ENCODE measurements around the gene MYOM1.

GRCh38 chr18:3256693-3257626 lies 37.2 kb upstream of the MYOM1 start:
- TF ChIP-seq CTCF (IDR thresholded peaks at IDR 0.05) (no peak), POLR2AphosphoS5 (IDR thresholded peaks at IDR 0.05) (no peak)
